Panc1 (cell line): ENCODE measurements around the gene DNAJA4. TPM values are rescaled to one million over a fixed set of nuclear protein-coding genes. Genes with fewer than 3 reads are reported as not detected.

ENCODE experiments used
- ATAC-seq: fragments of 200-7000 bp; cut with Tn5 transposase; 2 replicates; pipeline ENCODE4 v1.9.1; 2020; ENCODE audit warnings: mild to moderate bottlenecking, moderate library complexity
- BruUV-seq: library from RNA; stranded (reverse); fragments of 400-500 nt; replicated peaks from 2 replicates; lab custom pipeline; 2021; lab: Mats Ljungman, UMichigan
- CTCF ChIA-PET: fragments of 300-600 bp; sonication (Branson Sonifier 250); formaldehyde crosslinking; loops from one replicate; lab custom pipeline; 2022; ENCODE audit warnings: antibody characterized with exemption; lab: Charles Lee
- POLR2A ChIA-PET: fragments of 300-600 bp; sonication (Branson Sonifier 250); formaldehyde crosslinking; loops from one replicate; lab custom pipeline; 2022; ENCODE audit warnings: antibody characterized with exemption; lab: Charles Lee
- DNase-seq: peaks from one replicate; pipeline ENCODE4 v3.0.0-alpha.2; 2010; ENCODE audit warnings: low read depth, low spot score
- H3K27ac ChIP-seq: 2 replicates; pipeline ENCODE4 v1.5.1; 2011; ENCODE audit warnings: mild to moderate bottlenecking, low read length, inconsistent platforms
- H3K27me3 ChIP-seq: fragments of 200-500 bp; sonication (Bioruptor generic); 2 replicates; pipeline ENCODE4 v1.6.0; 2014; ENCODE audit warnings: low read length, inconsistent platforms; ENCODE audit not compliant: control insufficient read depth, insufficient read depth
- H3K36me3 ChIP-seq: fragments of 200-500 bp; sonication (Bioruptor generic); 2 replicates; pipeline ENCODE4 v1.5.1; 2014; ENCODE audit warnings: inconsistent platforms, mild to moderate bottlenecking, low read length, moderate library complexity; ENCODE audit not compliant: control insufficient read depth, insufficient read depth
- H3K4me1 ChIP-seq: 2 replicates; pipeline ENCODE4 v1.5.1; 2011; ENCODE audit warnings: inconsistent platforms, mild to moderate bottlenecking, low read length, moderate library complexity; ENCODE audit not compliant: control insufficient read depth, insufficient read depth
- H3K4me3 ChIP-seq, 2 experiments: 2 replicates each; pipeline ENCODE4 v1.5.1; 2011 to 2012; ENCODE audit warnings: low read depth in 2 of 2, low read length in 2 of 2, mild to moderate bottlenecking in 2 of 2, inconsistent platforms in 1 of 2, moderate library complexity in 1 of 2
- H3K9me3 ChIP-seq: fragments of 200-500 bp; sonication (Bioruptor generic); 2 replicates; pipeline ENCODE4 v1.5.1; 2014; ENCODE audit warnings: low read depth, mild to moderate bottlenecking, inconsistent platforms, low read length, moderate library complexity; ENCODE audit not compliant: control insufficient read depth, insufficient read depth
- POLR2AphosphoS5 ChIP-seq: IDR thresholded peaks from 2 replicates; pipeline ENCODE4 v1.6.1; 2012; ENCODE audit warnings: mild to moderate bottlenecking, low read depth, low read length, moderate library complexity
- SIN3A ChIP-seq: IDR thresholded peaks from 2 replicates; pipeline ENCODE4 v1.6.1; 2012; ENCODE audit warnings: low read depth, mild to moderate bottlenecking, low read length, moderate library complexity, borderline replicate concordance; ENCODE audit not compliant: insufficient read depth
- TCF7L2 ChIP-seq: IDR thresholded peaks from 2 replicates; pipeline ENCODE4 v1.6.1; 2011; ENCODE audit warnings: mild to moderate bottlenecking, low read depth, low read length, inconsistent platforms
- in situ Hi-C: cut with HindIII; loops from 2 replicates; pipeline ENCODE4 v1.10.0; 2016; ENCODE audit warnings: low sequenced_read_pairs, low pct_unique_long_range_greater_than_20kb
- intact Hi-C: fragments of 100-400 bp; cut with micrococcal nuclease; formaldehyde crosslinking; loops from one replicate; pipeline ENCODE4 v1.10.0; 2022; ENCODE audit not compliant: unreplicated experiment
- total RNA-seq: library from RNA; stranded (reverse); gene quantifications from one replicate; pipeline ENCODE4 v1.2.1, GENCODE V29; 2021; ENCODE audit not compliant: unreplicated experiment
- TF ChIP-seq, protein P1 (sequence below), 2 experiments: IDR thresholded peaks; 2 replicates each; pipeline ENCODE4 v1.6.1; 2011 to 2012; ENCODE audit warnings: low read depth in 2 of 2, control low read depth in 1 of 2, low read length in 1 of 2, mild to moderate bottlenecking in 1 of 2, moderate library complexity in 1 of 2; ENCODE audit not compliant: insufficient read depth in 1 of 2
- TF ChIP-seq, protein P2 (sequence below): fragments of 450-650 bp; IDR thresholded peaks from 2 replicates; pipeline ENCODE4 v1.5.1; 2017; ENCODE audit warnings: mild to moderate bottlenecking

Gene DNAJA4
- total RNA-seq, 1 experiment from 2014 or later: 11.1 TPM

DNA sequence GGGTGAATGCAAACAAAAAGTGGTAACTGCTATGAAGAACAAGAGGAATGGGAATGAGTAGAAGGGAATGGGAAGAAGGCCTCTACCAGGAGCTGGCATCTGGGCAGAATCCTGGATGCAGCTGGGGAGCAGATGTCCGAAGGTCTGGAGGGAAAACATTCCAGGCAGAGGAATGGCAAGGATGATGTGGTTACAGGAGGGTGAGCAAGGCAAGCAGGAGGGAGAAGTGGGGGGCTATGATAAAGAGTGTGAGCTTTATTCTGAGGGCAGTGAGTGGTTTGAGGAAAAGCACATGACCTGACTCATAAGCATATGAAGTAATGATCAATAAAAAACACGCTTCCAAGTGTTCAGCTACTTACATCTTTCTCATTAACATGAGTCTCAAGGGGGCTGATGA lies 18.0 kb downstream of the DNAJA4 start:
- ChIA-PET CTCF (no interaction called here), POLR2A (interaction anchor here (0.6 kb wide), 1 partner anchor 857 kb away, joined by 3 read pairs; no protein-coding TSS in a partner anchor)
- no peaks in the 10 kb centered on the region for H3K4me1 ChIP-seq
- no TSS peak for BruUV-seq
- H3K27me3 ChIP-seq: no peaks in the 10 kb centered on the region
- no peak for TF ChIP-seq TCF7L2
- TF ChIP-seq SIN3A: no peak
- TF ChIP-seq, protein P1, sequence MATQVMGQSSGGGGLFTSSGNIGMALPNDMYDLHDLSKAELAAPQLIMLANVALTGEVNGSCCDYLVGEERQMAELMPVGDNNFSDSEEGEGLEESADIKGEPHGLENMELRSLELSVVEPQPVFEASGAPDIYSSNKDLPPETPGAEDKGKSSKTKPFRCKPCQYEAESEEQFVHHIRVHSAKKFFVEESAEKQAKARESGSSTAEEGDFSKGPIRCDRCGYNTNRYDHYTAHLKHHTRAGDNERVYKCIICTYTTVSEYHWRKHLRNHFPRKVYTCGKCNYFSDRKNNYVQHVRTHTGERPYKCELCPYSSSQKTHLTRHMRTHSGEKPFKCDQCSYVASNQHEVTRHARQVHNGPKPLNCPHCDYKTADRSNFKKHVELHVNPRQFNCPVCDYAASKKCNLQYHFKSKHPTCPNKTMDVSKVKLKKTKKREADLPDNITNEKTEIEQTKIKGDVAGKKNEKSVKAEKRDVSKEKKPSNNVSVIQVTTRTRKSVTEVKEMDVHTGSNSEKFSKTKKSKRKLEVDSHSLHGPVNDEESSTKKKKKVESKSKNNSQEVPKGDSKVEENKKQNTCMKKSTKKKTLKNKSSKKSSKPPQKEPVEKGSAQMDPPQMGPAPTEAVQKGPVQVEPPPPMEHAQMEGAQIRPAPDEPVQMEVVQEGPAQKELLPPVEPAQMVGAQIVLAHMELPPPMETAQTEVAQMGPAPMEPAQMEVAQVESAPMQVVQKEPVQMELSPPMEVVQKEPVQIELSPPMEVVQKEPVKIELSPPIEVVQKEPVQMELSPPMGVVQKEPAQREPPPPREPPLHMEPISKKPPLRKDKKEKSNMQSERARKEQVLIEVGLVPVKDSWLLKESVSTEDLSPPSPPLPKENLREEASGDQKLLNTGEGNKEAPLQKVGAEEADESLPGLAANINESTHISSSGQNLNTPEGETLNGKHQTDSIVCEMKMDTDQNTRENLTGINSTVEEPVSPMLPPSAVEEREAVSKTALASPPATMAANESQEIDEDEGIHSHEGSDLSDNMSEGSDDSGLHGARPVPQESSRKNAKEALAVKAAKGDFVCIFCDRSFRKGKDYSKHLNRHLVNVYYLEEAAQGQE (IDR thresholded peaks at IDR 0.05; ENCODE audit: insufficient read depth in 1 of 2, low read depth in 2 of 2, low read length in 1 of 2): no peak
- TF ChIP-seq POLR2AphosphoS5: no peak
- TF ChIP-seq, protein P2, sequence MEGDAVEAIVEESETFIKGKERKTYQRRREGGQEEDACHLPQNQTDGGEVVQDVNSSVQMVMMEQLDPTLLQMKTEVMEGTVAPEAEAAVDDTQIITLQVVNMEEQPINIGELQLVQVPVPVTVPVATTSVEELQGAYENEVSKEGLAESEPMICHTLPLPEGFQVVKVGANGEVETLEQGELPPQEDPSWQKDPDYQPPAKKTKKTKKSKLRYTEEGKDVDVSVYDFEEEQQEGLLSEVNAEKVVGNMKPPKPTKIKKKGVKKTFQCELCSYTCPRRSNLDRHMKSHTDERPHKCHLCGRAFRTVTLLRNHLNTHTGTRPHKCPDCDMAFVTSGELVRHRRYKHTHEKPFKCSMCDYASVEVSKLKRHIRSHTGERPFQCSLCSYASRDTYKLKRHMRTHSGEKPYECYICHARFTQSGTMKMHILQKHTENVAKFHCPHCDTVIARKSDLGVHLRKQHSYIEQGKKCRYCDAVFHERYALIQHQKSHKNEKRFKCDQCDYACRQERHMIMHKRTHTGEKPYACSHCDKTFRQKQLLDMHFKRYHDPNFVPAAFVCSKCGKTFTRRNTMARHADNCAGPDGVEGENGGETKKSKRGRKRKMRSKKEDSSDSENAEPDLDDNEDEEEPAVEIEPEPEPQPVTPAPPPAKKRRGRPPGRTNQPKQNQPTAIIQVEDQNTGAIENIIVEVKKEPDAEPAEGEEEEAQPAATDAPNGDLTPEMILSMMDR: no peak
- DNase-seq: no peak
- in situ Hi-C loops: no loop called here
- ATAC-seq: no peak
- H3K4me3 ChIP-seq: no peak overlapping the region
- intact Hi-C loops: no loop called here
- H3K36me3 ChIP-seq: peaks cover 10% of the 10 kb centered on the region; the same call in 1 of the 2 replicates
- no peaks in the 10 kb centered on the region for H3K9me3 ChIP-seq
- H3K27ac ChIP-seq: no peak overlapping the region

DNA sequence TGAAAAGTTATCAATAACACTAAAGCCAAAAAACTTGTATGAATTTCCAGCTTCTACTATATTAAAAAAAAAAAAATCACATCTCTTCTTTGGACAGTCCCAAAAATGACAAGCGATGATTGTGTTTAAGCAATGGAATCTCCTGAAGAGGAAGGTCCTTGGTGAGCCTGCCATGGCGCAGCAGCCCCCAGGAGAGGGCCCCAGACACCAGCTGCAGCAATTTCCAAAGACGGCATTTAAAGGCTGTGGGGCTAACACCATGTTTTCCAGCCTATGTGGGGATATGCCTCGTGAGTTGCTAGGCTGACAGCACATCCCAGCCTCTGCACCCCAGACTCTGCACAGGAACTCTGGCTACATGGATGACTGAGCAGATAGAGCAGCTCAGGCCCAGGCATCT lies 20.4 kb downstream of the DNAJA4 start:
- POLR2A ChIA-PET: no interaction called here
- no TSS peak for BruUV-seq
- H3K4me1 ChIP-seq: no peaks in the 10 kb centered on the region
- H3K27ac ChIP-seq: no peak overlapping the region
- intact Hi-C loops: no loop called here
- TF ChIP-seq SIN3A: no peak
- no peak for TF ChIP-seq TCF7L2
- TF ChIP-seq, protein P1 (IDR thresholded peaks at IDR 0.05; ENCODE audit: insufficient read depth in 1 of 2, low read depth in 2 of 2, low read length in 1 of 2): no peak
- TF ChIP-seq, protein P2: peak; percentile 29; the same call in 1 of the 2 replicates
- H3K27me3 ChIP-seq: no peaks in the 10 kb centered on the region
- in situ Hi-C loops: no loop called here
- CTCF ChIA-PET: interaction anchor here (0.5 to 0.6 kb wide), 2 partner anchors 44 to 54 kb away, joined by 3 read pairs; no protein-coding TSS in a partner anchor
- H3K36me3 ChIP-seq: peaks cover 15% of the 10 kb centered on the region
- ATAC-seq (no peak), DNase-seq (no peak)
- H3K4me3 ChIP-seq: no peak overlapping the region
- H3K9me3 ChIP-seq: no peaks in the 10 kb centered on the region
